HG03558 (cell line): ENCODE data around the gene FAM124A.

Experiments used
- ATAC-seq: cut with Tn5 transposase; IDR thresholded peaks from one replicate; pipeline ENCODE4 v1.9.1; 2021; ENCODE audit warnings: moderate number of reproducible peaks; ENCODE audit not compliant: unreplicated experiment; ENCODE audit errors: extremely low read depth

FAM124A gene, protein sequence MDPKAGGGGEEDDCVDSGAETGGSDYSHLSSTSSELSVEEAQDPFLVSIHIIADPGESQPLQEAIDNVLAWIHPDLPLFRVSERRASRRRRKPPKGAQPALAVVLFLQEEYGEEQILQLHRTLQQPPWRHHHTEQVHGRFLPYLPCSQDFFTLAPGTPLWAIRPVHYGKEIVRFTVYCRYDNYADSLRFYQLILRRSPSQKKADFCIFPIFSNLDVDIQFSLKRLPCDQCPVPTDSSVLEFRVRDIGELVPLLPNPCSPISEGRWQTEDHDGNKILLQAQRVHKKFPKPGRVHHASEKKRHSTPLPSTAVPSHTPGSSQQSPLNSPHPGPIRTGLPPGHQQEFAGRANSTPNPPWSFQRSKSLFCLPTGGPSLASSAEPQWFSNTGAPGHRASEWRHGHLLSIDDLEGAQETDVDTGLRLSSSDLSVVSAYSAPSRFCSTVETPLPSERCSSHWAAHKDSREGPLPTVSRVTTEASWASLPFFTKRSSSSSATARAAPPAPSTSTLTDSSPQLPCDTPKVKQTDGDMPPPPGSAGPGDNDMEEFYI

GRCh38 chr13:51222037-51222685, at the start of gene FAM124A:
FAM124A (plus strand) TSS chr13:51222398; CDS start chr13:51222502, 104 bp downstream.
- peak; percentile 40 for ATAC-seq

DNA sequence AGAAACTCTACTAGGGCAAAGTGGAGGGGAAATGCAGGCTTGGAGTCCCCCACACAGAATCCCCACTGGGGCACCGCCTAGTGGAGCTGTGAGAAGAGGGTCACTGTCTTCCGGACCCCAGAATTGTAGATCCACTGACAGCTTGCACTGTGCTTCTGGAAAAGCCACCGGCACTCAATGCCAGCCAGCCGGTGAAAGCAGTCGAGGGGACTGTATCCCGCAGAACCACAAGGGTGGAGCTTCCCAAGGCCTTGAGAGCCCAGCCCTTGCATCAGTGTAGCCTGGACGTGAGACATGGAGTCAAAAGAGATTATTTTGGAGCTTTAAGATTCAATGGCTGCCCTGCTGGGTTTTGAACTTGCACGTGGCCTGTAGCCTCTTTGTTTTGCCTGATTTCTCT, 47.2 kb upstream of the FAM124A start:
- ATAC-seq, result no peak

DNA sequence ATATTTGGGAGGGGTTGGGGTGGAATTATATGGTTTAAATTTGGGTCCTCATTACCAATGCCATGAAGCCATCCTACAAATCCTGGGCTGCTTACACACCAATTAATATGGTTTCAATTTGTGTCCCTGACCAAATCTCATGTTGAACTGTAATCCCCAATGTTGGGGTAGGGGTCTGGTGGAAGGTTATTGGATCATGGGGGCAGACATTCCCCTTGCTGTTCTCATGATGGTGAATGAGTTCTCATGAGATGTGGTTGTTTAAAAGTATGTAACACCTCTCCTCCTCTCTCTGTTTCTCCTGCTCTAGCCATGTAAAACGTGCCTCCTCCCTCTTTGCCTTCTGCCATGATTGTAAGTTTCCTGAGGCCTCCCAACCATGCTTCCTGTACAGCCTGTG, 46.6 kb upstream of the FAM124A start:
- ATAC-seq, result no peak

DNA sequence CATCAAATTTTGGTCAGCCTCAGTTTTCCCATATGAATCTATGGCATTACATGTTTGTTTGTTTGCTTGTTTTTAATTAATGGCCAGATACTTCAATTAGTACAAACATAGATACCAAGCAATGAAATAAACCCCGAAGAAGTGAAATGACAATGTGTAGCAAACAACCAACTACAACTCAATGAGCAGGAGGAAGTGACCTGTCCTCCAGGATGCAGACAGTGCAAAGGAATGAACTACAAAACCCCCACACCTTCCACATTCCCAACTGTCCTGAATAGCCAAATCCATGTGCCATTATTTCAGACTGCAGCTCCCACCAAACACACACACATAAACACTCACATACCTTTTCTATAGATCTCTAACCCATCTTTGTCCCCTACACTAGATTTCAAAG, 45.0 kb upstream of the FAM124A start:
- ATAC-seq, result no peak

GRCh38 chr13:51178456-51179074, 43.6 kb upstream of the FAM124A start:
- ATAC-seq, result no peak

DNA sequence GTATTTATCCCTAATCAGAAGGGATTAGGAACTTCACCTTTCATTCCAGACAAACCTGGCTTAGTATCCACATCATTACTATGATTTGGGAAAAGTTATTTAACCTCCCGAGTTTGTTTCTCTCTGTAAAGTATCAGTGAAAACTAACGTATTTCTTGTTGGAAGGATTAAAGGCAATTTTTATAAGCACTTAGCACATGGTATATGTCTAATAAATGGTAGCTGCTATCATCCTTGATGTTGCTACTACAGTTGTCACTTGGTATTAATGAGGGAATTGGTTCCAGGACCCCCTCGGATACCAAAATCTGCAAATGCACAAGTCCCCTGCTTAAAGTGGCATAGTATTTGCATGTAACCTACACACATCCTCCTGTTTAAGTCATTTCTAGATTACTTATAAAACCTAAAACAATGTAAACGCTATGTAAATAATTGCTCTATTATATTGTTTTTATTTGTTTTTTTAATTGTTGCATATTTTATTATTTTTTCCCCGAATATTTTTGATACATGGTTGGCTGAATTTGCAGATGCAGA, 42.7 kb upstream of the FAM124A start:
- ATAC-seq, result no peak

- ATAC-seq, result no peak
These were observed 41.2 kb upstream of the FAM124A start for GRCh38 chr13:51180853-51181511.

DNA sequence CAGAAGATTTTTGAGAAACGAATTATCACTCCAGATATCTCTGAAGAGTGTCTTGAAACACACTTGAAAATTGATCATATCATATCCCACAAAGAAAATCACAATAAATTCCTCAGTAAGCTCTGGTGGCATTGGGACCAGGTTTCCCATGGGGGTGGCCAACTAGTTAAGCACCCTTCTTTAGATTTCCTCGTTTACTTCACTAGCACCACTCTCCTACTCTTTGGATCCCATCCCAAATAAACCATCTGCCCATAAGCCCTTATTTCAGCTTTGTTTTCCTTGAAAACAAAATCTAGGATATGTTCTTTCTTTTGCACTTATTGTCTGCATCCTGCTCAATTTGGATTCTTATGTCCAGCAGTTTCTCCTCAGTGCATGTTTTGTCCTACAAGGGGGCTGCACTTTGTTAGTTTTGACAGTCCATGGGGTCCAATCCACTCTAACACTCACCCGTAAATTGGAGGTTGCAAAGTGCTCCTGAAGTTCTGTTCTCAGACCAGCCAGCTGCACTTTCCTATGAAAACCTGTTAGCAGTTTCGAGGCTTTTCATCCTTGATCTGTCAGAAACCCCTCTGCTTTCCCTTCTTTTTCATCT, 40.3 kb upstream of the FAM124A start:
- no peak for ATAC-seq

DNA sequence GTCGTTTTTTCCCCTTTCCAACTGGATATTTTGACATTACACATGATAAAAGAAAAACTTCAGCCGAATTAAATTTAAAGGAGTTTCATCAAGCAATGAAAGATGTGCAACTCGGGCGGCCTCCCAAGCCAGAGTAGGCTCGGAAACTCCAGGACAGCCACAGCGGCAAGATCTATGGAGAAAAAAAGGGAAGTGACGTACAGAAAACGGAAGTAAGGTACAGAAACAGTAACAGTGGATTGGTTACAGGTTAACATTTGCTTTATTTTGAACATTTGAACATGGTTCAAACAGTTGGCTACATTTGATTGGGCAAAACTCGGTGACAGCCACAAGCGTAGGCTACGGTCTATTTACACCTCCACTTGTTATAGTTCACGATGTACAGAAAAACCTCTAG, 30.5 kb upstream of the FAM124A start:
- no peak for ATAC-seq

GRCh38 chr13:51192348-51192747, 29.9 kb upstream of the FAM124A start:
- no peak for ATAC-seq

DNA sequence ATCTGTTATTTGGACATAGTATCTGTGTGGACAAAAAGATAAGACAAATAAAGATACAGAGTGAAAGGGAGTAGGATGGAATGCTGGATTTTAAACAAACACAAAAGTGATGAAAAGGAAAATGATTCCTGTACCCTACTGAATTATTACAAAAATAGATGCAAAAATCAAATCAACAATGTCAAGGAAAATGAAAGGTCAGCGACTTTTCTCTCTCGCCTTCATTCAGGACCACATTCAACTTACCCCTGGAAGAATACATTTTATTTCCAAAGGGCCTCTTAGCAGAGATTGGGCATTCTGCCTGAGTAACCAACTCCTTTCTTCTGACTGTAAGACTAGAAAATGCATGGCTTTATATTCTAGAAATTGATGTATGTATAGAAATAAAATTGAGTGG, 28.8 kb upstream of the FAM124A start:
- ATAC-seq, result no peak

GRCh38 chr13:51194942-51195341, 27.3 kb upstream of the FAM124A start:
- no peak for ATAC-seq

DNA sequence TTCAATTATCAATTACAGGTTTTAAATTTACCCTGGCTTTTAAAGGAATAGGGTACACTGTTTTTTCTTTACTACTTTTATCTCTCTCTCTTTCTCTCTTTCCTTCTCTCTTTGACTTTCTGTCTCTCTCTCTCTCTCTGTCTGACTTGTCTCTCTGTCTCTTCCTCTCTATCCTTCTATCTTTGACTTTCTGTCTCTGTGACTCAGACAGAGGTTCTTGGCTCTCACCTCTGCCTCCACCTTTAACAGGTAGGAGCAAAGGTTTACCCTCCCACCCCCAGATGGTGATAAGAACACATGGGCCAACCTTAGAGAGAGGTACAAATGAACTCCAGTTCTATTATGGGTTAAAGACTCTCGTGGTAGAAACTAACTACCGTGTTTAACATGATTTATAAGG, 20.3 kb upstream of the FAM124A start:
- no peak for ATAC-seq

GRCh38 chr13:51202477-51203046, 19.6 kb upstream of the FAM124A start:
- no peak for ATAC-seq

- ATAC-seq, result no peak
These were observed 15.6 kb upstream of the FAM124A start for GRCh38 chr13:51206584-51206983.

GRCh38 chr13:51207881-51208280, 14.3 kb upstream of the FAM124A start:
- no peak for ATAC-seq

- no peak for ATAC-seq
These were observed 13.5 kb upstream of the FAM124A start for GRCh38 chr13:51208716-51209115.

GRCh38 chr13:51211910-51212309, 10.3 kb upstream of the FAM124A start:
- no peak for ATAC-seq

DNA sequence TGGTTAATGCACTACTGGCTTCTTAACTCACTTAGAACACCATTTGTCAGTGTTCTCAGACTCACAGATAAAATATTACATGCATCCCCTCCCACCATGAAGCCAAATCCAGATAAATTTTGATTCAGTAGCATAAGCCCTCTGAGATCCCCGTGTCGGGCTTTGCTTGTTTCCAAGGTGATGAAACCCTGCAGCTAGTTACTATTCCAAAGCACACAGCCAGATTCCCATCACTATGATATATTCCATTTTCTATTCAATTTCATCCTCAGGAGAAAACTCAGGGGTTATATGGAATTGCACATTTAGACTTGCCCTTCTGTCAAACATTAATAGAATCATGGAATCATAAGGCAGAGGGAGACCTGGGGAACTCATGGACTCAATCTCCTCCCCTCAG, 9.4 kb upstream of the FAM124A start:
- no peak for ATAC-seq
